ENCODE data around the gene SUSD3. TPM values are rescaled to one million over a fixed set of nuclear protein-coding genes. Genes with fewer than 3 reads are reported as not detected.

SUSD3 gene
- total and polyA plus RNA-seq, 2 donors (not counting 3 experiments of a cell fraction or from before 2014, with no cell fraction given) = not detected

DNA sequence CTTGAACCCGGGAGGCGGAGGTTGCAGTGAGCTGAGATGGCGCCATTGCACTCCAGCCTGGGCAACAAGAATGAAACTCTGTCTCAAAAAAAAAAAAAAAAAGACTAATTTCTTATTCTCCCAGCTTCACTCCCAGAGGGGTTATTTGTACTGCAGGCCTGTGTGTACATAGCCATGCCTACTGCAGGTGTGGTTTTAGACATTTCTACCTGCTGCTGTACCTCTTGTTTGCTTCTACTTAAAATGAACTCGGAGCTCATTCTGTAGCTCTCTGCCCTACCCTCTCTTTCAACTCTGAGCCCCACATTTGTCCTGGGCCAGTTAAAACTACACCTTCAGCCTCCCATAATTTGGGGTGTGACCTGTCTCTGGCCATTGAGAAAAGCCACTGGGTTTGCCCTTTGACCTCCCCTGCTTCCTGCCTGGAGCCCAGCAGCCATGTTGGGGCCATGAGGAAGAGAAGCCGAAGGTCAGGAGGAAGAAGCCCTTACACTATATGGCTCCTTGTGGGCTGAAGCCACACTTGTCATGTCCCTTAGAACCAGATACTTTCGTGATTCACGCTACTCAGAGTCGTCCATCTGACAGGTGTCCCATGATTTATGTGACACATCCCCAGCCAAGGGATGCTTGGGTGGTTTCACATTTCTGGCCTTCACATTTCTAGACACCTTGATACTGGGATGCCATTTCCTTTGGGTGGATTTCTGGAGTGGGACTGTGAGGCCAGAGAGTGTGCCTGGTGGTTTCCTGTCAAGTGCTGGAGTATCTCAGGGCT, 28.1 kb downstream of the SUSD3 start:
- H3K9me3 ChIP-seq (replicated peaks; ENCODE audit: control insufficient read depth, insufficient read depth, low read length) = no peaks in the 10 kb centered on the region
- ChIA-PET POLR2A (no interaction called here), CTCF (interaction anchor here (0.9 to 1.2 kb wide), 2 partner anchors 22 to 216 kb away, joined by 3 to 4 read pairs; no protein-coding TSS in a partner anchor)
- no peaks in the 10 kb centered on the region for H3K27me3 ChIP-seq (ENCODE audit: control insufficient read depth in 2 of 2, insufficient read depth in 2 of 2, low read length in 2 of 2)
- no peaks in the 10 kb centered on the region for H3K9me1 ChIP-seq (replicated peaks; ENCODE audit: control insufficient read depth, extremely low read depth, insufficient read depth, low read length)
- TF ChIP-seq, protein P1, sequence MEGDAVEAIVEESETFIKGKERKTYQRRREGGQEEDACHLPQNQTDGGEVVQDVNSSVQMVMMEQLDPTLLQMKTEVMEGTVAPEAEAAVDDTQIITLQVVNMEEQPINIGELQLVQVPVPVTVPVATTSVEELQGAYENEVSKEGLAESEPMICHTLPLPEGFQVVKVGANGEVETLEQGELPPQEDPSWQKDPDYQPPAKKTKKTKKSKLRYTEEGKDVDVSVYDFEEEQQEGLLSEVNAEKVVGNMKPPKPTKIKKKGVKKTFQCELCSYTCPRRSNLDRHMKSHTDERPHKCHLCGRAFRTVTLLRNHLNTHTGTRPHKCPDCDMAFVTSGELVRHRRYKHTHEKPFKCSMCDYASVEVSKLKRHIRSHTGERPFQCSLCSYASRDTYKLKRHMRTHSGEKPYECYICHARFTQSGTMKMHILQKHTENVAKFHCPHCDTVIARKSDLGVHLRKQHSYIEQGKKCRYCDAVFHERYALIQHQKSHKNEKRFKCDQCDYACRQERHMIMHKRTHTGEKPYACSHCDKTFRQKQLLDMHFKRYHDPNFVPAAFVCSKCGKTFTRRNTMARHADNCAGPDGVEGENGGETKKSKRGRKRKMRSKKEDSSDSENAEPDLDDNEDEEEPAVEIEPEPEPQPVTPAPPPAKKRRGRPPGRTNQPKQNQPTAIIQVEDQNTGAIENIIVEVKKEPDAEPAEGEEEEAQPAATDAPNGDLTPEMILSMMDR (IDR thresholded peaks at IDR 0.05; ENCODE audit: extremely low read depth in 1 of 2, insufficient read depth in 1 of 2, low read depth in 1 of 2, low read length in 2 of 2) = no peak
- TF ChIP-seq MYC (IDR thresholded peaks at IDR 0.05; ENCODE audit: low read depth, low read length) = no peak
- TF ChIP-seq EZH2 (IDR thresholded peaks at IDR 0.05; ENCODE audit: borderline replicate concordance, low read depth, low read length, severe bottlenecking) = no peak
- no peak for TF ChIP-seq FOS (IDR thresholded peaks at IDR 0.05; ENCODE audit: borderline replicate concordance, insufficient read depth, low read length)
- no peak overlapping the region for H3K9ac ChIP-seq (replicated peaks; ENCODE audit: extremely low read depth, insufficient read depth, low read length)
- no TSS peak for BruUV-seq (replicated peaks)
- H3K4me1 ChIP-seq (ENCODE audit: control insufficient read depth, extremely low read depth, insufficient read depth, low read length) = no peaks in the 10 kb centered on the region
- intact Hi-C loops (cut with micrococcal nuclease) (no loop called here), dilution Hi-C loops (cut with MboI; ENCODE audit: extremely low pct_ligation_motif_present, low sequenced_read_pairs) (no loop called here)
- H3K4me2 ChIP-seq (ENCODE audit: insufficient read depth, low read length) = no peak overlapping the region
- no peaks in the 10 kb centered on the region for H4K20me1 ChIP-seq (replicated peaks; ENCODE audit: control insufficient read depth, extremely low read depth, insufficient read depth, low read length)
- FAIRE-seq (no peak), DNase-seq (ENCODE audit: low read depth, low spot score) (no peak)
- H3K79me2 ChIP-seq (ENCODE audit: control insufficient read depth, insufficient read depth, low read length) = no peaks in the 10 kb centered on the region
- no peak overlapping the region for H3K4me3 ChIP-seq (replicated peaks in 1 of 3; ENCODE audit: insufficient read depth in 1 of 3, low read depth in 1 of 3, low read length in 3 of 3)
- no peaks in the 10 kb centered on the region for H3K36me3 ChIP-seq (ENCODE audit: control insufficient read depth in 2 of 2, extremely low read depth in 1 of 2, insufficient read depth in 2 of 2, low read length in 2 of 2)
- no peak overlapping the region for H2AFZ ChIP-seq (ENCODE audit: low read depth, low read length)
- H3K27ac ChIP-seq (ENCODE audit: insufficient read depth, low read depth, low read length) = no peak overlapping the region

Measured in endothelial cell of umbilical vein (primary cell).